GM12878 (cell line): ENCODE data around the gene THUMPD2. TPM values are rescaled to one million over a fixed set of nuclear protein-coding genes. Genes with fewer than 3 reads are reported as not detected.

Experiments used
- ATAC-seq: fragments of 200-7000 bp; cut with Tn5 transposase; 3 replicates; pipeline ENCODE4 v1.9.1; 2020; ENCODE audit warnings: mild to moderate bottlenecking, moderate library complexity
- BruUV-seq: library from RNA; stranded (reverse); fragments of 400-500 nt; replicated peaks from 2 replicates; lab custom pipeline; 2021; lab: Mats Ljungman, UMichigan
- CTCF ChIA-PET: fragments of 300-600 bp; sonication (Branson Sonifier 250); formaldehyde crosslinking; extraction: SDS; loops from one replicate; lab custom pipeline; 2021; ENCODE audit warnings: inconsistent platforms; lab: Yijun Ruan, JAX
- POLR2A ChIA-PET: fragments of 350-600 bp; formaldehyde crosslinking; extraction: SDS; loops from one replicate; lab custom pipeline; 2021; ENCODE audit warnings: inconsistent platforms; lab: Charles Lee
- RAD21 ChIA-PET: fragments of 300-600 bp; sonication (Branson Sonifier 250); formaldehyde crosslinking; loops from one replicate; lab custom pipeline; 2023; ENCODE audit warnings: antibody characterized with exemption; ENCODE audit not compliant: unreplicated experiment; lab: Charles Lee
- SMC1A ChIA-PET: fragments of 300-600 bp; sonication (Branson Sonifier 250); formaldehyde crosslinking; loops from one replicate; lab custom pipeline; 2023; ENCODE audit not compliant: unreplicated experiment, uncharacterized antibody; lab: Charles Lee
- DNase-seq: peaks from one replicate; pipeline ENCODE4 v3.0.0-alpha.2; 2011; ENCODE audit warnings: low read depth, low spot score
- FAIRE-seq: peaks from 3 replicates; lab custom pipeline; 2011; peaks lifted over from hg19 to GRCh38; lab: Jason Lieb, UNC
- H2AFZ ChIP-seq: 2 replicates; pipeline ENCODE4 v1.6.0; 2011; ENCODE audit warnings: low read depth, low read length, control low read depth; ENCODE audit not compliant: control insufficient read depth
- H3K27ac ChIP-seq: 2 replicates; pipeline ENCODE4 v1.5.1; 2011; ENCODE audit warnings: control low read depth; ENCODE audit not compliant: control insufficient read depth, insufficient read depth
- H3K27me3 ChIP-seq, 2 experiments: replicated peaks in 1 of 2; 2 replicates each; pipeline versions ENCODE4 v1.6.0 to v1.6.1; 2011; ENCODE audit warnings: low read length in 1 of 2; ENCODE audit not compliant: control insufficient read depth in 2 of 2, insufficient read depth in 2 of 2
- H3K36me3 ChIP-seq, 2 experiments: 2 replicates each; pipeline ENCODE4 v1.5.1; 2011; ENCODE audit warnings: low read length in 1 of 2; ENCODE audit not compliant: control insufficient read depth in 2 of 2, insufficient read depth in 2 of 2
- H3K4me1 ChIP-seq: 2 replicates; pipeline ENCODE4 v1.6.1; 2011; ENCODE audit warnings: mild to moderate bottlenecking, low read length, moderate library complexity, mixed read lengths; ENCODE audit not compliant: control insufficient read depth, insufficient read depth
- H3K4me2 ChIP-seq: 2 replicates; pipeline ENCODE4 v1.6.0; 2011; ENCODE audit warnings: control low read depth; ENCODE audit not compliant: control insufficient read depth, insufficient read depth
- H3K4me3 ChIP-seq: fragments of 200-600 bp; sonication (generic); 2 replicates; pipeline ENCODE4 v1.5.1; 2016
- H3K79me2 ChIP-seq: 2 replicates; pipeline ENCODE4 v1.6.0; 2011; ENCODE audit warnings: low read length; ENCODE audit not compliant: control insufficient read depth, insufficient read depth
- H3K9ac ChIP-seq: 2 replicates; pipeline ENCODE4 v1.8.0; 2011; ENCODE audit warnings: low read length, control low read depth, mixed read lengths; ENCODE audit not compliant: control insufficient read depth, insufficient read depth
- H3K9me3 ChIP-seq: replicated peaks from 3 replicates; pipeline ENCODE4 v1.5.1; 2011; ENCODE audit warnings: mild to moderate bottlenecking, low read length; ENCODE audit not compliant: control insufficient read depth, insufficient read depth
- H4K20me1 ChIP-seq: 2 replicates; pipeline ENCODE4 v1.6.0; 2011; ENCODE audit not compliant: control insufficient read depth, insufficient read depth
- WGBS: methylation state at CpG from one replicate; pipeline ENCODE4 v1.1.6; 2016; ENCODE audit warnings: low lambda C conversion rate; ENCODE audit not compliant: insufficient replicate concordance, insufficient coverage; ENCODE audit errors: missing lambda C conversion rate; 5-methylcytosine and 5-hydroxymethylcytosine counted together
- in situ Hi-C: fragments of 300-500 bp; cut with MboI; formaldehyde crosslinking; loops from 9 replicates; pipeline ENCODE4 v1.14.3; 2018; ENCODE audit warnings: mixed read lengths
- intact Hi-C: fragments of 100-400 bp; cut with micrococcal nuclease; formaldehyde crosslinking; loops from one replicate; pipeline ENCODE4 v1.14.2; 2022; ENCODE audit not compliant: unreplicated experiment
- polyA plus RNA-seq, 11 experiments: library from polyadenylated mRNA; depleted of rRNA in 4 of 11; unstranded in 6 of 11; stranded (reverse) in 5 of 11; fragments of >200 nt; fragmentation: Nextera tagmentation in 4 of 11; fragmentation: Illumina TruSeq in 1 of 11; extraction: Ambion mirVana in 4 of 11; extraction: Trizol in 1 of 11; gene quantifications; 1 replicate in 1 of 11; 2 replicates in 10 of 11; pipeline versions ENCODE4 v1.2.1 to v1.2.3, GENCODE V29; 2011 to 2016; ENCODE audit warnings: inconsistent platforms in 2 of 11, missing spikeins in 2 of 11, low read depth in 1 of 11
- total RNA-seq, 4 experiments: library from RNA; depleted of rRNA in 3 of 4; stranded (reverse); fragments of >200 nt in 3 of 4; fragmentation: Illumina TruSeq in 1 of 4; extraction: Trizol in 1 of 4; gene quantifications; 2 replicates each; pipeline versions ENCODE4 v1.2.1 to v1.2.3, GENCODE V29; 2013 to 2021
- TF ChIP-seq, protein P1 (sequence below): fragments of 450-650 bp; conservative IDR thresholded peaks from 2 replicates; pipeline ENCODE4 v1.6.1; 2017; ENCODE audit warnings: mild to moderate bottlenecking, moderate library complexity
- TF ChIP-seq, protein P2 (sequence below): fragments of 450-650 bp; IDR thresholded peaks from 2 replicates; pipeline ENCODE4 v1.6.1; 2017; ENCODE audit warnings: mild to moderate bottlenecking, low read depth, inconsistent platforms; ENCODE audit not compliant: poor library complexity, severe bottlenecking

The THUMPD2 gene
- total and polyA plus RNA-seq, 10 of the 15 experiments (the other 5 are each of a cell fraction or from before 2014, with no cell fraction given), result 6.7 to 19.7 (median 13.8) TPM

DNA sequence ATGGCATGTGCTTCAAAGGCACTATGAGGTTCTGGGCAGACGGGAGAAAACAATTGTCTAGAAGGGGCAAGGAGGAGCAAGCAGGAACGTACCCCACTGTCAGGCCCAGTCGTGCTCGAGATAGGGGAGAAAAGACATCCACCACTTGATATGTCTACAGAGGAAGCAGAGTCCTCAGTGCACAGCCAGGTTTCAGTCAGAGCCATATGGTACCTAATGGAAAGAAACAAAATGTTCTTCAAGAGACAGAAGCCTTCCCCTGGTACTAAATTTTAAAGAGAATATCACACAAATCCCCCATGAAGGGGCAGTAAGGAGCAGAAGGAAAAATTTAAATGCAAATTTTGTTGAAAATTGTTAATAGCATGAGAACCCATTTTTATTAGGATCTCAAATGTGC is 21.9 kb downstream of the THUMPD2 start:
- H3K36me3 ChIP-seq, result peaks cover 3 to 41% of the 10 kb centered on the region in 2 experiments; a peak in 3 of 4 replicates
- RAD21 ChIA-PET, result no interaction called here
- SMC1A ChIA-PET, result no interaction called here
- 100% methylated on average over 4 of the region's 4 CpGs for WGBS
- POLR2A ChIA-PET, result no interaction called here
- no peak overlapping the region for H3K9ac ChIP-seq
- H2AFZ ChIP-seq, result no peak overlapping the region
- no peaks in the 10 kb centered on the region for H3K4me1 ChIP-seq
- CTCF ChIA-PET, result no interaction called here
- intact Hi-C loops, result no loop called here
- BruUV-seq, result no TSS peak
- no peaks in the 10 kb centered on the region for H3K9me3 ChIP-seq
- FAIRE-seq, result no peak
- H3K79me2 ChIP-seq, result no peaks in the 10 kb centered on the region
- H3K27me3 ChIP-seq, result no peaks in the 10 kb centered on the region
- no peaks in the 10 kb centered on the region for H4K20me1 ChIP-seq
- in situ Hi-C loops, result no loop called here
- DNase-seq, result no peak
- TF ChIP-seq, protein P1, sequence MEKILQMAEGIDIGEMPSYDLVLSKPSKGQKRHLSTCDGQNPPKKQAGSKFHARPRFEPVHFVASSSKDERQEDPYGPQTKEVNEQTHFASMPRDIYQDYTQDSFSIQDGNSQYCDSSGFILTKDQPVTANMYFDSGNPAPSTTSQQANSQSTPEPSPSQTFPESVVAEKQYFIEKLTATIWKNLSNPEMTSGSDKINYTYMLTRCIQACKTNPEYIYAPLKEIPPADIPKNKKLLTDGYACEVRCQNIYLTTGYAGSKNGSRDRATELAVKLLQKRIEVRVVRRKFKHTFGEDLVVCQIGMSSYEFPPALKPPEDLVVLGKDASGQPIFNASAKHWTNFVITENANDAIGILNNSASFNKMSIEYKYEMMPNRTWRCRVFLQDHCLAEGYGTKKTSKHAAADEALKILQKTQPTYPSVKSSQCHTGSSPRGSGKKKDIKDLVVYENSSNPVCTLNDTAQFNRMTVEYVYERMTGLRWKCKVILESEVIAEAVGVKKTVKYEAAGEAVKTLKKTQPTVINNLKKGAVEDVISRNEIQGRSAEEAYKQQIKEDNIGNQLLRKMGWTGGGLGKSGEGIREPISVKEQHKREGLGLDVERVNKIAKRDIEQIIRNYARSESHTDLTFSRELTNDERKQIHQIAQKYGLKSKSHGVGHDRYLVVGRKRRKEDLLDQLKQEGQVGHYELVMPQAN, result no peak
- TF ChIP-seq, protein P2, sequence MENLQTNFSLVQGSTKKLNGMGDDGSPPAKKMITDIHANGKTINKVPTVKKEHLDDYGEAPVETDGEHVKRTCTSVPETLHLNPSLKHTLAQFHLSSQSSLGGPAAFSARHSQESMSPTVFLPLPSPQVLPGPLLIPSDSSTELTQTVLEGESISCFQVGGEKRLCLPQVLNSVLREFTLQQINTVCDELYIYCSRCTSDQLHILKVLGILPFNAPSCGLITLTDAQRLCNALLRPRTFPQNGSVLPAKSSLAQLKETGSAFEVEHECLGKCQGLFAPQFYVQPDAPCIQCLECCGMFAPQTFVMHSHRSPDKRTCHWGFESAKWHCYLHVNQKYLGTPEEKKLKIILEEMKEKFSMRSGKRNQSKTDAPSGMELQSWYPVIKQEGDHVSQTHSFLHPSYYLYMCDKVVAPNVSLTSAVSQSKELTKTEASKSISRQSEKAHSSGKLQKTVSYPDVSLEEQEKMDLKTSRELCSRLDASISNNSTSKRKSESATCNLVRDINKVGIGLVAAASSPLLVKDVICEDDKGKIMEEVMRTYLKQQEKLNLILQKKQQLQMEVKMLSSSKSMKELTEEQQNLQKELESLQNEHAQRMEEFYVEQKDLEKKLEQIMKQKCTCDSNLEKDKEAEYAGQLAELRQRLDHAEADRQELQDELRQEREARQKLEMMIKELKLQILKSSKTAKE, result no peak
- ATAC-seq, result no peak
- H3K4me3 ChIP-seq, result no peak overlapping the region
- no peak overlapping the region for H3K4me2 ChIP-seq
- no peak overlapping the region for H3K27ac ChIP-seq
